Trophoblast cell (in vitro differentiated cells and primary cell): Measurements from ENCODE around the gene RASL10B.

Source experiments
- DNase-seq, 2 donors: peaks; one replicate each; pipeline ENCODE4 v3.0.0-alpha.2; 2016
- H2AFZ ChIP-seq: 2 replicates; pipeline ENCODE4 v1.6.1; 2013; ENCODE audit warnings: low read length, moderate library complexity, mild to moderate bottlenecking; ENCODE audit not compliant: insufficient read depth, poor library complexity
- H2AK5ac ChIP-seq: 2 replicates; pipeline ENCODE4 v1.6.1; 2013; ENCODE audit warnings: mild to moderate bottlenecking, low read length
- H2BK120ac ChIP-seq: 2 replicates; pipeline ENCODE4 v1.6.1; 2013; ENCODE audit warnings: low read length, mild to moderate bottlenecking, moderate library complexity; ENCODE audit not compliant: insufficient read depth, poor library complexity
- H2BK12ac ChIP-seq: 2 replicates; pipeline ENCODE4 v1.6.1; 2013; ENCODE audit warnings: mild to moderate bottlenecking, low read length, moderate library complexity
- H2BK5ac ChIP-seq: 2 replicates; pipeline ENCODE4 v1.6.1; 2013; ENCODE audit warnings: low read length, low read depth, moderate library complexity, mild to moderate bottlenecking; ENCODE audit not compliant: poor library complexity
- H3K14ac ChIP-seq: 2 replicates; pipeline ENCODE4 v1.6.1; 2013; ENCODE audit warnings: mild to moderate bottlenecking, low read length
- H3K18ac ChIP-seq: 2 replicates; pipeline ENCODE4 v1.6.1; 2013; ENCODE audit warnings: mild to moderate bottlenecking, low read length
- H3K23ac ChIP-seq: 2 replicates; pipeline ENCODE4 v1.6.1; 2013; ENCODE audit warnings: low read length
- H3K27ac ChIP-seq: 2 replicates; pipeline ENCODE4 v1.5.1; 2013; ENCODE audit warnings: low read depth, mild to moderate bottlenecking, inconsistent platforms, low read length, moderate library complexity
- H3K27me3 ChIP-seq: 2 replicates; pipeline ENCODE4 v1.6.1; 2013; ENCODE audit warnings: inconsistent platforms, mild to moderate bottlenecking, low read length, moderate library complexity; ENCODE audit not compliant: insufficient read depth
- H3K36me3 ChIP-seq, 2 experiments: 1 replicate in 1 of 2; 2 replicates in 1 of 2; pipeline ENCODE4 v1.6.1; 2013; ENCODE audit warnings: low read length in 2 of 2, mild to moderate bottlenecking in 2 of 2, moderate library complexity in 1 of 2; ENCODE audit not compliant: insufficient read depth in 2 of 2, control insufficient read depth in 1 of 2
- H3K4ac ChIP-seq: 2 replicates; pipeline ENCODE4 v1.6.1; 2013; ENCODE audit warnings: low read depth, mild to moderate bottlenecking, low read length, moderate library complexity
- H3K4me1 ChIP-seq, 2 experiments: 1 replicate in 1 of 2; 2 replicates in 1 of 2; pipeline ENCODE4 v1.6.1; 2013; ENCODE audit warnings: low read length in 2 of 2, mild to moderate bottlenecking in 2 of 2, moderate library complexity in 1 of 2; ENCODE audit not compliant: insufficient read depth in 2 of 2, control insufficient read depth in 1 of 2
- H3K4me2 ChIP-seq: 2 replicates; pipeline ENCODE4 v1.6.1; 2013; ENCODE audit warnings: inconsistent platforms, mild to moderate bottlenecking, low read length, moderate library complexity
- H3K4me3 ChIP-seq: 2 replicates; pipeline ENCODE4 v1.5.1; 2013; ENCODE audit warnings: mild to moderate bottlenecking, low read depth, low read length, inconsistent platforms
- H3K79me1 ChIP-seq: one replicate; pipeline ENCODE4 v1.6.1; 2013; ENCODE audit warnings: low read length
- H3K79me2 ChIP-seq: 2 replicates; pipeline ENCODE4 v1.6.1; 2013; ENCODE audit warnings: low read length, mild to moderate bottlenecking; ENCODE audit not compliant: control insufficient read depth, insufficient read depth, poor library complexity
- H3K9ac ChIP-seq: 2 replicates; pipeline ENCODE4 v1.6.1; 2013; ENCODE audit warnings: mild to moderate bottlenecking, low read length
- H3K9me3 ChIP-seq: 2 replicates; pipeline ENCODE4 v1.6.1; 2013; ENCODE audit warnings: low read depth, mild to moderate bottlenecking, control low read depth, inconsistent platforms, low read length; ENCODE audit not compliant: insufficient read depth
- H4K12ac ChIP-seq: 2 replicates; pipeline ENCODE4 v1.6.1; 2013; ENCODE audit warnings: low read depth, mild to moderate bottlenecking, low read length, moderate library complexity
- H4K8ac ChIP-seq: 2 replicates; pipeline ENCODE4 v1.6.1; 2013; ENCODE audit warnings: low read depth, mild to moderate bottlenecking, low read length, moderate library complexity
- H4K91ac ChIP-seq: one replicate; pipeline ENCODE4 v1.6.1; 2013; ENCODE audit warnings: low read depth, mild to moderate bottlenecking, low read length, moderate library complexity
- WGBS: extraction: QIAGEN DNeasy Blood & Tissue Kit; methylation state at CpG from one replicate; pipeline ENCODE4 v1.1.7; 2013; ENCODE audit warnings: missing lambda C conversion rate; ENCODE audit not compliant: insufficient read length, insufficient coverage; ENCODE audit errors: extremely low coverage; 5-methylcytosine and 5-hydroxymethylcytosine counted together

RASL10B gene

GRCh38 chr17:35768797-35769196 is 37.4 kb downstream of the RASL10B start:
- no peak overlapping the region for H2BK120ac ChIP-seq
- no peak overlapping the region for H3K4ac ChIP-seq
- H3K14ac ChIP-seq: no peak overlapping the region
- H3K9ac ChIP-seq: no peak overlapping the region
- no peak overlapping the region for H3K23ac ChIP-seq
- no CpG with 5 or more reads among the region's 2 CpGs for WGBS
- no peak overlapping the region for H3K4me2 ChIP-seq
- H3K36me3 ChIP-seq: peaks cover 0 to 3% of the 10 kb centered on the region in 2 experiments
- no peak overlapping the region for H3K27ac ChIP-seq
- no peak overlapping the region for H2AFZ ChIP-seq
- H2BK5ac ChIP-seq: no peak overlapping the region
- H4K8ac ChIP-seq: no peak overlapping the region
- H3K18ac ChIP-seq: no peak overlapping the region
- H4K91ac ChIP-seq: no peak overlapping the region
- no peaks in the 10 kb centered on the region for H3K79me2 ChIP-seq
- H3K27me3 ChIP-seq: no peaks in the 10 kb centered on the region
- no peak overlapping the region for H2BK12ac ChIP-seq
- no peak overlapping the region for H2AK5ac ChIP-seq
- H3K4me3 ChIP-seq: no peak overlapping the region
- H4K12ac ChIP-seq: no peak overlapping the region
- no peak for DNase-seq
- peaks cover 21 to 28% of the 10 kb centered on the region in 2 experiments for H3K4me1 ChIP-seq
- no peaks in the 10 kb centered on the region for H3K9me3 ChIP-seq
- peaks cover 2% of the 10 kb centered on the region for H3K79me1 ChIP-seq

- no peak overlapping the region for H2BK12ac ChIP-seq
- H3K23ac ChIP-seq: no peak overlapping the region
- H2AK5ac ChIP-seq: no peak overlapping the region
- H2BK120ac ChIP-seq: no peak overlapping the region
- H4K12ac ChIP-seq: no peak overlapping the region
- peaks cover 0 to 3% of the 10 kb centered on the region in 2 experiments for H3K36me3 ChIP-seq
- H3K4ac ChIP-seq: no peak overlapping the region
- no peaks in the 10 kb centered on the region for H3K9me3 ChIP-seq
- H3K9ac ChIP-seq: no peak overlapping the region
- no peak for DNase-seq
- H2AFZ ChIP-seq: no peak overlapping the region
- no peaks in the 10 kb centered on the region for H3K27me3 ChIP-seq
- no peak overlapping the region for H3K18ac ChIP-seq
- no peak overlapping the region for H3K14ac ChIP-seq
- H3K27ac ChIP-seq: no peak overlapping the region
- H4K91ac ChIP-seq: no peak overlapping the region
- peaks cover 2% of the 10 kb centered on the region for H3K79me1 ChIP-seq
- no peak overlapping the region for H3K4me3 ChIP-seq
- no peaks in the 10 kb centered on the region for H3K79me2 ChIP-seq
- H3K4me1 ChIP-seq: peaks cover 16 to 25% of the 10 kb centered on the region in 2 experiments
- no CpG with 5 or more reads among the region's 48 CpGs for WGBS
- no peak overlapping the region for H4K8ac ChIP-seq
- H2BK5ac ChIP-seq: no peak overlapping the region
- no peak overlapping the region for H3K4me2 ChIP-seq
These were observed 38.6 kb downstream of the RASL10B start for GRCh38 chr17:35769895-35770486.

- Histone ChIP-seq H3K4me1 (peaks cover 8 to 9% of the 10 kb centered on the region in 2 experiments), H3K4ac (no peak overlapping the region), H3K27me3 (no peaks in the 10 kb centered on the region), H3K27ac (no peak overlapping the region), H3K9me3 (no peaks in the 10 kb centered on the region), H3K4me2 (no peak overlapping the region), H2BK120ac (no peak overlapping the region), H4K91ac (peak overlapping the region; percentile 7), H3K4me3 (no peak overlapping the region), H2AFZ (no peak overlapping the region), H2BK5ac (no peak overlapping the region), H3K18ac (no peak overlapping the region), H3K9ac (no peak overlapping the region), H3K23ac (no peak overlapping the region), H3K79me2 (no peaks in the 10 kb centered on the region), H2BK12ac (no peak overlapping the region), H4K12ac (no peak overlapping the region), H4K8ac (no peak overlapping the region), H3K14ac (no peak overlapping the region), H2AK5ac (no peak overlapping the region), H3K79me1 (no peaks in the 10 kb centered on the region), H3K36me3 (peaks cover 0 to 7% of the 10 kb centered on the region in 2 experiments)
- DNase-seq: no peak
- no CpG with 5 or more reads among the region's 20 CpGs for WGBS
These were observed 41.7 kb downstream of the RASL10B start for GRCh38 chr17:35773129-35773528.

GRCh38 chr17:35773679-35774425 is 42.4 kb downstream of the RASL10B start:
- H3K4ac ChIP-seq: no peak overlapping the region
- H4K8ac ChIP-seq: no peak overlapping the region
- DNase-seq: no peak
- no peak overlapping the region for H2AFZ ChIP-seq
- H3K14ac ChIP-seq: no peak overlapping the region
- no peak overlapping the region for H2BK5ac ChIP-seq
- H3K4me3 ChIP-seq: no peak overlapping the region
- H3K4me1 ChIP-seq: peaks cover 11 to 12% of the 10 kb centered on the region in 2 experiments
- peaks cover 0 to 7% of the 10 kb centered on the region in 2 experiments for H3K36me3 ChIP-seq
- H2AK5ac ChIP-seq: peak overlapping the region; percentile 12
- no peak overlapping the region for H2BK12ac ChIP-seq
- H4K12ac ChIP-seq: no peak overlapping the region
- peak overlapping the region; percentile 7 for H4K91ac ChIP-seq
- H3K9ac ChIP-seq: no peak overlapping the region
- H2BK120ac ChIP-seq: no peak overlapping the region
- no peak overlapping the region for H3K27ac ChIP-seq
- no peak overlapping the region for H3K4me2 ChIP-seq
- H3K18ac ChIP-seq: no peak overlapping the region
- H3K79me2 ChIP-seq: no peaks in the 10 kb centered on the region
- H3K9me3 ChIP-seq: no peaks in the 10 kb centered on the region
- no peak overlapping the region for H3K23ac ChIP-seq
- no peaks in the 10 kb centered on the region for H3K27me3 ChIP-seq
- WGBS: no CpG with 5 or more reads among the region's 10 CpGs
- no peaks in the 10 kb centered on the region for H3K79me1 ChIP-seq
